Endothelial cell of umbilical vein (primary cell): ENCODE data around the gene GDPD3.

Experiments used
- CTCF ChIP-seq, 2 donors: IDR thresholded peaks; 1 replicate in 1 of 2; 2 replicates in 1 of 2; pipeline ENCODE4 v1.5.1; 2011; ENCODE audit warnings: low read length in 2 of 2, mild to moderate bottlenecking in 2 of 2, moderate library complexity in 2 of 2, control low read depth in 1 of 2, inconsistent platforms in 1 of 2, low read depth in 1 of 2; ENCODE audit not compliant: insufficient read depth in 1 of 2; ENCODE audit errors: extremely low read depth in 1 of 2
- EZH2 ChIP-seq: IDR thresholded peaks from 2 replicates; pipeline ENCODE4 v1.6.1; 2012; ENCODE audit warnings: borderline replicate concordance, low read depth, mild to moderate bottlenecking, moderate library complexity, low read length, inconsistent platforms; ENCODE audit not compliant: severe bottlenecking
- GATA2 ChIP-seq: IDR thresholded peaks from 2 replicates; pipeline ENCODE4 v1.7.0; 2011; ENCODE audit warnings: low read depth, mild to moderate bottlenecking, moderate library complexity, mixed read lengths, low read length; ENCODE audit not compliant: insufficient read length, insufficient read depth
- MAX ChIP-seq: IDR thresholded peaks from 2 replicates; pipeline ENCODE4 v1.6.1; 2011; ENCODE audit not compliant: insufficient read depth, insufficient read length
- MYC ChIP-seq: IDR thresholded peaks from one replicate; pipeline ENCODE4 v1.6.1; 2011; ENCODE audit warnings: mild to moderate bottlenecking, low read depth, low read length
- POLR2A ChIP-seq: IDR thresholded peaks from 2 replicates; pipeline ENCODE4 v1.6.1; 2012; ENCODE audit warnings: low read depth, mild to moderate bottlenecking, control low read depth, low read length
- POLR2AphosphoS5 ChIP-seq: IDR thresholded peaks from 2 replicates; pipeline ENCODE4 v1.6.1; 2012; ENCODE audit warnings: low read depth, mild to moderate bottlenecking, control low read depth, low read length, moderate library complexity; ENCODE audit not compliant: insufficient read depth

- TF ChIP-seq CTCF (IDR thresholded peaks at IDR 0.05; ENCODE audit: extremely low read depth in 1 of 2, insufficient read depth in 1 of 2, low read depth in 1 of 2, low read length in 2 of 2) (no peak), EZH2 (no peak), POLR2AphosphoS5 (no peak), GATA2 (no peak), POLR2A (no peak), MYC (no peak), MAX (no peak)
These were observed 53.0 kb downstream of the GDPD3 start for GRCh38 chr16:30060346-30060745.
